K562 (cell line): ENCODE data around the gene ERCC2.

Source experiments
- ATF3 ChIP-seq, 2 experiments: fragments of 450-650 bp in 1 of 2; sonication (generic) in 1 of 2; formaldehyde crosslinking in 1 of 2; IDR thresholded peaks in 1 of 2; conservative IDR thresholded peaks in 1 of 2; 2 replicates each; pipeline versions ENCODE4 v1.6.1 to v1.8.1; 2016 to 2023; ENCODE audit warnings: mild to moderate bottlenecking in 2 of 2, moderate library complexity in 2 of 2, inconsistent platforms in 1 of 2, missing genetic modification reagents in 1 of 2
- RHOXF2B ChIP-seq: fragments of 250-450 bp; sonication (Bioruptor Pico); conservative IDR thresholded peaks from 2 replicates; pipeline ENCODE4 v1.5.1; 2021
- SMARCC2 ChIP-seq: fragments of 450-650 bp; IDR thresholded peaks from 2 replicates; pipeline ENCODE4 v1.6.1; 2017; ENCODE audit warnings: antibody characterized with exemption, moderate library complexity, mild to moderate bottlenecking, low read depth
- SRSF7 ChIP-seq: fragments of 200-400 bp; formaldehyde crosslinking; optimal IDR thresholded peaks from 2 replicates; pipeline ENCODE3; 2017; ENCODE audit warnings: mild to moderate bottlenecking, low read depth, low read length
- ZNF274 ChIP-seq: IDR thresholded peaks from 2 replicates; pipeline ENCODE4 v1.6.1; 2011; ENCODE audit warnings: low read depth, mild to moderate bottlenecking, low read length, moderate library complexity, borderline replicate concordance

GRCh38 chr19:45418802-45419201, 48.4 kb upstream of the ERCC2 start:
- TF ChIP-seq SMARCC2 (no peak), RHOXF2B (CRISPR knock-in tag) (no peak), ATF3 (IDR thresholded peaks at IDR 0.05) (no peak), ATF3 (CRISPR knock-in tag; conservative IDR thresholded peaks at IDR 0.05) (no peak), ZNF274 (no peak), SRSF7 (no peak)
